WTC11 (cell line): Measurements from ENCODE around the gene GGACT.

ENCODE experiments used
- ETV6 ChIP-seq: sonication (generic); formaldehyde crosslinking; IDR thresholded peaks from 2 replicates; pipeline ENCODE4 v1.8.1; 2022; ENCODE audit warnings: mild to moderate bottlenecking, missing genetic modification reagents
- FOXJ3 ChIP-seq: sonication (generic); formaldehyde crosslinking; IDR thresholded peaks from 2 replicates; pipeline ENCODE4 v1.9.0; 2021; ENCODE audit warnings: missing genetic modification reagents, mild to moderate bottlenecking, borderline replicate concordance
- NR3C1 ChIP-seq: sonication (generic); formaldehyde crosslinking; conservative IDR thresholded peaks from 2 replicates; pipeline ENCODE4 v1.8.1; 2023; ENCODE audit warnings: low read depth, mild to moderate bottlenecking, missing genetic modification reagents
- SOX15 ChIP-seq: fragments of 250-450 bp; sonication (Bioruptor Pico); IDR thresholded peaks from 2 replicates; pipeline ENCODE4 v1.9.0; 2021; ENCODE audit warnings: mild to moderate bottlenecking
- SP1 ChIP-seq: sonication (generic); formaldehyde crosslinking; conservative IDR thresholded peaks from 2 replicates; pipeline ENCODE4 v1.8.1; 2022; ENCODE audit warnings: missing genetic modification reagents
- TCF7 ChIP-seq: sonication (generic); formaldehyde crosslinking; IDR thresholded peaks from 2 replicates; pipeline ENCODE4 v1.8.0; 2022; ENCODE audit warnings: mild to moderate bottlenecking, low read depth, missing genetic modification reagents, moderate library complexity
- TEAD4 ChIP-seq: sonication (generic); formaldehyde crosslinking; IDR thresholded peaks from 2 replicates; pipeline ENCODE4 v1.8.0; 2022; ENCODE audit warnings: mild to moderate bottlenecking, missing genetic modification reagents
- ZMAT4 ChIP-seq: fragments of 250-450 bp; sonication (Bioruptor Pico); IDR thresholded peaks from 2 replicates; pipeline ENCODE4 v1.9.0; 2021; ENCODE audit warnings: mild to moderate bottlenecking
- ZNF138 ChIP-seq: sonication (generic); formaldehyde crosslinking; conservative IDR thresholded peaks from 2 replicates; pipeline ENCODE4 v1.8.1; 2022; ENCODE audit warnings: mild to moderate bottlenecking, moderate library complexity, missing genetic modification reagents
- TF ChIP-seq, protein P1 (sequence below): fragments of 200-600 bp; IDR thresholded peaks from 2 replicates; pipeline ENCODE4 v1.8.0; 2022; ENCODE audit warnings: antibody characterized with exemption
- TF ChIP-seq, protein P2 (sequence below): sonication (generic); formaldehyde crosslinking; IDR thresholded peaks from 2 replicates; pipeline ENCODE4 v1.8.0; 2022; ENCODE audit warnings: mild to moderate bottlenecking, missing genetic modification reagents
- TF ChIP-seq, protein P3 (sequence below): fragments of 250-450 bp; sonication (Bioruptor Pico); IDR thresholded peaks from 2 replicates; pipeline ENCODE4 v1.8.0; 2021; ENCODE audit warnings: mild to moderate bottlenecking

GRCh38 chr13:100636441-100636840, 47.9 kb upstream of the GGACT start:
- no peak for TF ChIP-seq NR3C1 (CRISPR knock-in tag)
- TF ChIP-seq, protein P1, sequence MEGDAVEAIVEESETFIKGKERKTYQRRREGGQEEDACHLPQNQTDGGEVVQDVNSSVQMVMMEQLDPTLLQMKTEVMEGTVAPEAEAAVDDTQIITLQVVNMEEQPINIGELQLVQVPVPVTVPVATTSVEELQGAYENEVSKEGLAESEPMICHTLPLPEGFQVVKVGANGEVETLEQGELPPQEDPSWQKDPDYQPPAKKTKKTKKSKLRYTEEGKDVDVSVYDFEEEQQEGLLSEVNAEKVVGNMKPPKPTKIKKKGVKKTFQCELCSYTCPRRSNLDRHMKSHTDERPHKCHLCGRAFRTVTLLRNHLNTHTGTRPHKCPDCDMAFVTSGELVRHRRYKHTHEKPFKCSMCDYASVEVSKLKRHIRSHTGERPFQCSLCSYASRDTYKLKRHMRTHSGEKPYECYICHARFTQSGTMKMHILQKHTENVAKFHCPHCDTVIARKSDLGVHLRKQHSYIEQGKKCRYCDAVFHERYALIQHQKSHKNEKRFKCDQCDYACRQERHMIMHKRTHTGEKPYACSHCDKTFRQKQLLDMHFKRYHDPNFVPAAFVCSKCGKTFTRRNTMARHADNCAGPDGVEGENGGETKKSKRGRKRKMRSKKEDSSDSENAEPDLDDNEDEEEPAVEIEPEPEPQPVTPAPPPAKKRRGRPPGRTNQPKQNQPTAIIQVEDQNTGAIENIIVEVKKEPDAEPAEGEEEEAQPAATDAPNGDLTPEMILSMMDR: no peak
- no peak for TF ChIP-seq FOXJ3 (CRISPR knock-in tag)
- TF ChIP-seq, protein P2, sequence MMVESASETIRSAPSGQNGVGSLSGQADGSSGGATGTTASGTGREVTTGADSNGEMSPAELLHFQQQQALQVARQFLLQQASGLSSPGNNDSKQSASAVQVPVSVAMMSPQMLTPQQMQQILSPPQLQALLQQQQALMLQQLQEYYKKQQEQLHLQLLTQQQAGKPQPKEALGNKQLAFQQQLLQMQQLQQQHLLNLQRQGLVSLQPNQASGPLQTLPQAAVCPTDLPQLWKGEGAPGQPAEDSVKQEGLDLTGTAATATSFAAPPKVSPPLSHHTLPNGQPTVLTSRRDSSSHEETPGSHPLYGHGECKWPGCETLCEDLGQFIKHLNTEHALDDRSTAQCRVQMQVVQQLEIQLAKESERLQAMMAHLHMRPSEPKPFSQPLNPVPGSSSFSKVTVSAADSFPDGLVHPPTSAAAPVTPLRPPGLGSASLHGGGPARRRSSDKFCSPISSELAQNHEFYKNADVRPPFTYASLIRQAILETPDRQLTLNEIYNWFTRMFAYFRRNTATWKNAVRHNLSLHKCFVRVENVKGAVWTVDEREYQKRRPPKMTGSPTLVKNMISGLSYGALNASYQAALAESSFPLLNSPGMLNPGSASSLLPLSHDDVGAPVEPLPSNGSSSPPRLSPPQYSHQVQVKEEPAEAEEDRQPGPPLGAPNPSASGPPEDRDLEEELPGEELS (CRISPR knock-in tag): no peak
- TF ChIP-seq ZMAT4 (CRISPR knock-in tag): no peak
- no peak for TF ChIP-seq ETV6
- TF ChIP-seq TCF7 (CRISPR knock-in tag): no peak
- TF ChIP-seq ZNF138 (CRISPR knock-in tag): no peak
- TF ChIP-seq TEAD4 (CRISPR knock-in tag): no peak
- TF ChIP-seq SP1 (CRISPR knock-in tag): no peak
- TF ChIP-seq SOX15: no peak
- TF ChIP-seq, protein P3, sequence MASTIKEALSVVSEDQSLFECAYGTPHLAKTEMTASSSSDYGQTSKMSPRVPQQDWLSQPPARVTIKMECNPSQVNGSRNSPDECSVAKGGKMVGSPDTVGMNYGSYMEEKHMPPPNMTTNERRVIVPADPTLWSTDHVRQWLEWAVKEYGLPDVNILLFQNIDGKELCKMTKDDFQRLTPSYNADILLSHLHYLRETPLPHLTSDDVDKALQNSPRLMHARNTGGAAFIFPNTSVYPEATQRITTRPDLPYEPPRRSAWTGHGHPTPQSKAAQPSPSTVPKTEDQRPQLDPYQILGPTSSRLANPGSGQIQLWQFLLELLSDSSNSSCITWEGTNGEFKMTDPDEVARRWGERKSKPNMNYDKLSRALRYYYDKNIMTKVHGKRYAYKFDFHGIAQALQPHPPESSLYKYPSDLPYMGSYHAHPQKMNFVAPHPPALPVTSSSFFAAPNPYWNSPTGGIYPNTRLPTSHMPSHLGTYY: no peak
